A673 (cell line): ENCODE results near the gene LCLAT1. TPM values are rescaled to one million over a fixed set of nuclear protein-coding genes. Genes with fewer than 3 reads are reported as not detected.

Experiments
- BruUV-seq: library from RNA; stranded (reverse); fragments of 400-500 nt; replicated peaks from 2 replicates; lab custom pipeline; 2021; lab: Mats Ljungman, UMichigan
- CTCF ChIA-PET: fragments of 300-600 bp; sonication (Branson Sonifier 250); formaldehyde crosslinking; loops from one replicate; lab custom pipeline; 2022; ENCODE audit warnings: antibody characterized with exemption; lab: Charles Lee
- POLR2A ChIA-PET: fragments of 300-600 bp; sonication (Branson Sonifier 250); formaldehyde crosslinking; loops from one replicate; lab custom pipeline; 2022; ENCODE audit warnings: antibody characterized with exemption; ENCODE audit not compliant: low non-redundant PET; lab: Charles Lee
- DNase-seq: peaks from one replicate; pipeline ENCODE4 v3.0.0-alpha.2; 2015; ENCODE audit warnings: low spot score
- H3K27ac ChIP-seq: fragments of 200-600 bp; sonication (generic); 2 replicates; pipeline ENCODE4 v1.5.1; 2016; ENCODE audit warnings: mixed run types, low read depth, mild to moderate bottlenecking, mixed read lengths, antibody characterized with exemption, low read length; ENCODE audit not compliant: poor library complexity, severe bottlenecking
- H3K27me3 ChIP-seq: fragments of 200-600 bp; sonication (generic); replicated peaks from 2 replicates; pipeline ENCODE4 v1.6.1; 2017; ENCODE audit warnings: mixed run types, low read depth, mild to moderate bottlenecking, mixed read lengths, antibody characterized with exemption, low read length; ENCODE audit not compliant: insufficient read depth, poor library complexity
- H3K36me3 ChIP-seq: fragments of 200-600 bp; sonication (generic); 2 replicates; pipeline ENCODE4 v1.6.1; 2016; ENCODE audit warnings: mixed run types, mild to moderate bottlenecking, mixed read lengths, antibody characterized with exemption, low read length; ENCODE audit not compliant: insufficient read depth, poor library complexity, severe bottlenecking
- H3K4me1 ChIP-seq: fragments of 200-600 bp; sonication (generic); 2 replicates; pipeline ENCODE4 v1.6.1; 2017; ENCODE audit warnings: mixed run types, mild to moderate bottlenecking, mixed read lengths, antibody characterized with exemption, low read length; ENCODE audit not compliant: insufficient read depth, poor library complexity, severe bottlenecking
- H3K4me3 ChIP-seq: fragments of 200-600 bp; sonication (generic); 2 replicates; pipeline ENCODE4 v1.5.1; 2016; ENCODE audit warnings: low read depth, mixed run types, mild to moderate bottlenecking, mixed read lengths, low read length; ENCODE audit not compliant: poor library complexity, severe bottlenecking
- H3K9me3 ChIP-seq: fragments of 200-600 bp; sonication (generic); 2 replicates; pipeline ENCODE4 v1.6.1; 2016; ENCODE audit warnings: mixed run types, low read depth, mild to moderate bottlenecking, mixed read lengths, antibody characterized with exemption, low read length; ENCODE audit not compliant: poor library complexity, severe bottlenecking
- CTCF ChIP-seq: fragments of 300-800, 200-600 bp; sonication (generic); conservative IDR thresholded peaks from 2 replicates; pipeline ENCODE4 v1.5.1; 2017; ENCODE audit warnings: low read depth, mild to moderate bottlenecking, antibody characterized with exemption, low read length, moderate library complexity, mixed read lengths
- EZH2 ChIP-seq: fragments of 200-600 bp; sonication (generic); IDR thresholded peaks from 2 replicates; pipeline ENCODE4 v1.6.1; 2017; ENCODE audit warnings: borderline replicate concordance, low read depth, mild to moderate bottlenecking, mixed read lengths, antibody characterized with exemption, low read length; ENCODE audit not compliant: poor library complexity, severe bottlenecking
- intact Hi-C: fragments of 100-400 bp; cut with micrococcal nuclease; formaldehyde crosslinking; loops from one replicate; pipeline ENCODE4 v1.10.0; 2022; ENCODE audit not compliant: unreplicated experiment
- total RNA-seq: library from RNA; stranded (reverse); gene quantifications from 2 replicates; pipeline ENCODE4 v1.2.3, GENCODE V29; 2021

The LCLAT1 gene
- total RNA-seq, 1 experiment from 2014 or later = 35.3 TPM

- H3K27ac ChIP-seq = no peak overlapping the region
- no TSS peak for BruUV-seq
- DNase-seq = no peak
- H3K36me3 ChIP-seq = peaks cover 15% of the 10 kb centered on the region
- H3K4me3 ChIP-seq = no peak overlapping the region
- ChIA-PET POLR2A (no interaction called here), CTCF (no interaction called here)
- TF ChIP-seq CTCF = no peak
- no peak for TF ChIP-seq EZH2
- H3K27me3 ChIP-seq = no peaks in the 10 kb centered on the region
- H3K4me1 ChIP-seq = no peaks in the 10 kb centered on the region
- intact Hi-C loops = no loop called here
- peaks cover 9% of the 10 kb centered on the region for H3K9me3 ChIP-seq
Observed at GRCh38 chr2:30522421-30522820, 75.4 kb downstream of the LCLAT1 start.

GRCh38 chr2:30527411-30527810, 80.4 kb downstream of the LCLAT1 start:
- no TSS peak for BruUV-seq
- no peak for TF ChIP-seq CTCF
- Histone ChIP-seq H3K4me1 (no peaks in the 10 kb centered on the region), H3K4me3 (no peak overlapping the region), H3K9me3 (no peaks in the 10 kb centered on the region), H3K27me3 (no peaks in the 10 kb centered on the region), H3K27ac (no peak overlapping the region), H3K36me3 (peaks cover 9% of the 10 kb centered on the region)
- no peak for DNase-seq
- intact Hi-C loops = no loop called here
- ChIA-PET POLR2A (interaction anchor here (0.5 kb wide), 1 partner anchor 1500 kb away, joined by 5 read pairs; no protein-coding TSS in a partner anchor), CTCF (no interaction called here)

GRCh38 chr2:30527859-30528258, 80.8 kb downstream of the LCLAT1 start:
- intact Hi-C loops = no loop called here
- TF ChIP-seq CTCF = no peak
- no peak for TF ChIP-seq EZH2
- DNase-seq = no peak
- Histone ChIP-seq H3K9me3 (no peaks in the 10 kb centered on the region), H3K27me3 (no peaks in the 10 kb centered on the region), H3K4me3 (no peak overlapping the region), H3K4me1 (no peaks in the 10 kb centered on the region), H3K36me3 (peaks cover 9% of the 10 kb centered on the region), H3K27ac (no peak overlapping the region)
- CTCF ChIA-PET = no interaction called here
- BruUV-seq = no TSS peak
- POLR2A ChIA-PET = interaction anchor here (0.5 kb wide), 1 partner anchor 1500 kb away, joined by 5 read pairs; no protein-coding TSS in a partner anchor
